GM23338 (cell line): ENCODE measurements around the gene R3HDM4. TPM values are rescaled to one million over a fixed set of nuclear protein-coding genes. Genes with fewer than 3 reads are reported as not detected.
A peak's percentile ranks its signal among the peaks of the same experiment; 100 is the strongest.

Experiments used
- ATAC-seq: fragments of 200-7000 bp; cut with Tn5 transposase; 3 replicates; pipeline ENCODE4 v1.9.1; 2020
- DNase-seq: peaks from one replicate; pipeline ENCODE4 v3.0.0-alpha.2; 2015; ENCODE audit warnings: low spot score
- H2AFZ ChIP-seq: fragments of 200-600 bp; sonication (generic); 2 replicates; pipeline ENCODE4 v1.8.0; 2016; ENCODE audit warnings: antibody characterized with exemption, mild to moderate bottlenecking, moderate library complexity
- H3F3A ChIP-seq: fragments of 200-600 bp; sonication (generic); replicated peaks from 2 replicates; pipeline ENCODE4 v1.8.0; 2017; ENCODE audit warnings: antibody characterized with exemption, mixed run types, low read depth
- H3K27ac ChIP-seq: fragments of 200-600 bp; sonication (generic); 2 replicates; pipeline ENCODE4 v1.6.1; 2016; ENCODE audit warnings: low read depth
- H3K27me3 ChIP-seq: fragments of 200-600 bp; sonication (generic); 2 replicates; pipeline ENCODE4 v1.8.0; 2016; ENCODE audit warnings: mild to moderate bottlenecking, mixed run types, moderate library complexity; ENCODE audit not compliant: insufficient read depth
- H3K36me3 ChIP-seq: fragments of 200-600 bp; sonication (generic); 2 replicates; pipeline ENCODE4 v1.8.0; 2016; ENCODE audit warnings: mild to moderate bottlenecking; ENCODE audit not compliant: insufficient read depth
- H3K4me1 ChIP-seq: fragments of 200-600 bp; sonication (generic); 2 replicates; pipeline ENCODE4 v1.8.0; 2016; ENCODE audit warnings: mild to moderate bottlenecking, moderate library complexity; ENCODE audit not compliant: insufficient read depth
- H3K4me2 ChIP-seq: fragments of 200-600 bp; sonication (generic); 2 replicates; pipeline ENCODE4 v1.7.1; 2017; ENCODE audit warnings: mixed run types
- H3K4me3 ChIP-seq: fragments of 200-600 bp; sonication (generic); 2 replicates; pipeline ENCODE4 v1.6.1; 2016; ENCODE audit warnings: mixed run types
- H3K79me2 ChIP-seq: fragments of 200-600 bp; sonication (generic); replicated peaks from 2 replicates; pipeline ENCODE4 v1.8.0; 2017; ENCODE audit warnings: mild to moderate bottlenecking; ENCODE audit not compliant: insufficient read depth
- H3K9me2 ChIP-seq: fragments of 200-600 bp; sonication (generic); 2 replicates; pipeline ENCODE4 v1.8.0; 2017; ENCODE audit not compliant: insufficient read depth
- H4K20me1 ChIP-seq: fragments of 200-600 bp; sonication (generic); replicated peaks from 2 replicates; pipeline ENCODE4 v1.8.0; 2017; ENCODE audit warnings: mild to moderate bottlenecking; ENCODE audit not compliant: insufficient read depth
- H3K27ac Mint-ChIP-seq: 2 replicates; pipeline ENCODE4 v1.8.0; 2020; ENCODE audit warnings: inconsistent platforms, mild to moderate bottlenecking, moderate library complexity, mixed read lengths
- H3K27me3 Mint-ChIP-seq: 3 replicates; pipeline ENCODE4 v1.8.0; 2022; ENCODE audit warnings: low read depth, mild to moderate bottlenecking, moderate library complexity, mixed read lengths, inconsistent platforms; ENCODE audit not compliant: insufficient read depth, poor library complexity
- H3K36me3 Mint-ChIP-seq: 3 replicates; pipeline ENCODE4 v1.8.0; 2021; ENCODE audit warnings: low read depth, mild to moderate bottlenecking, inconsistent platforms, moderate library complexity, mixed read lengths
- H3K4me1 Mint-ChIP-seq: 3 replicates; pipeline ENCODE4 v1.8.0; 2020; ENCODE audit warnings: mild to moderate bottlenecking, inconsistent platforms, mixed read lengths
- H3K4me3 Mint-ChIP-seq: 3 replicates; pipeline ENCODE4 v1.8.0; 2021; ENCODE audit warnings: moderate library complexity, mild to moderate bottlenecking, inconsistent platforms, mixed read lengths
- H3K9me3 Mint-ChIP-seq: 3 replicates; pipeline ENCODE4 v1.8.0; 2020; ENCODE audit warnings: moderate library complexity, mild to moderate bottlenecking, inconsistent platforms, mixed read lengths
- CREB1 ChIP-seq: fragments of 250-450 bp; sonication (Bioruptor Pico); IDR thresholded peaks from 2 replicates; pipeline ENCODE4 v1.5.0; 2020; ENCODE audit warnings: low read depth, mild to moderate bottlenecking, moderate library complexity
- EZH2phosphoT487 ChIP-seq: fragments of 200-600 bp; sonication (generic); IDR thresholded peaks from one replicate; pipeline ENCODE4 v1.8.1; 2018; ENCODE audit warnings: antibody characterized with exemption; ENCODE audit not compliant: unreplicated experiment
- JUNB ChIP-seq: IDR thresholded peaks from one replicate; pipeline ENCODE4 v1.6.1; 2016; ENCODE audit warnings: antibody characterized with exemption; ENCODE audit not compliant: unreplicated experiment
- NANOG ChIP-seq: IDR thresholded peaks from 2 replicates; pipeline ENCODE4 v1.6.1; 2016; ENCODE audit warnings: antibody characterized with exemption, borderline replicate concordance
- POLR2AphosphoS5 ChIP-seq: IDR thresholded peaks from 2 replicates; pipeline ENCODE4 v1.6.1; 2016; ENCODE audit warnings: antibody characterized with exemption, low read depth
- REST ChIP-seq: IDR thresholded peaks from one replicate; pipeline ENCODE4 v1.6.1; 2018; ENCODE audit warnings: antibody characterized with exemption; ENCODE audit not compliant: unreplicated experiment
- ZNF114 ChIP-seq: fragments of 250-450 bp; sonication (Bioruptor Pico); IDR thresholded peaks from 2 replicates; pipeline ENCODE4 v1.5.0; 2020; ENCODE audit warnings: mild to moderate bottlenecking, moderate library complexity
- polyA plus RNA-seq: library from polyadenylated mRNA; unstranded; fragments of >200 nt; fragmentation: Nextera tagmentation; extraction: Ambion mirVana; gene quantifications from 2 replicates; pipeline ENCODE4 v1.2.1, GENCODE V29; 2016
- total RNA-seq: library from RNA; depleted of rRNA; stranded (reverse); fragments of >200 nt; shearing (Covaris generic); gene quantifications from 2 replicates; pipeline ENCODE4 v1.2.3, GENCODE V29; 2014
- TF ChIP-seq, protein P1 (sequence below): fragments of 250-450 bp; sonication (Bioruptor Pico); IDR thresholded peaks from 2 replicates; pipeline ENCODE4 v1.5.0; 2020; ENCODE audit warnings: mild to moderate bottlenecking, moderate library complexity
- TF ChIP-seq, protein P2 (sequence below), 2 experiments: fragments of 200-600 bp in 1 of 2; sonication (generic) in 1 of 2; conservative IDR thresholded peaks; 2 replicates each; pipeline versions ENCODE4 v1.5.1 to v1.6.1; 2016 to 2017; ENCODE audit warnings: antibody characterized with exemption in 2 of 2, low read depth in 2 of 2, mild to moderate bottlenecking in 2 of 2, moderate library complexity in 1 of 2

R3HDM4 gene
- total and polyA plus RNA-seq, 2 experiments from 2014 or later: 76.5 to 87.1 TPM

DNA sequence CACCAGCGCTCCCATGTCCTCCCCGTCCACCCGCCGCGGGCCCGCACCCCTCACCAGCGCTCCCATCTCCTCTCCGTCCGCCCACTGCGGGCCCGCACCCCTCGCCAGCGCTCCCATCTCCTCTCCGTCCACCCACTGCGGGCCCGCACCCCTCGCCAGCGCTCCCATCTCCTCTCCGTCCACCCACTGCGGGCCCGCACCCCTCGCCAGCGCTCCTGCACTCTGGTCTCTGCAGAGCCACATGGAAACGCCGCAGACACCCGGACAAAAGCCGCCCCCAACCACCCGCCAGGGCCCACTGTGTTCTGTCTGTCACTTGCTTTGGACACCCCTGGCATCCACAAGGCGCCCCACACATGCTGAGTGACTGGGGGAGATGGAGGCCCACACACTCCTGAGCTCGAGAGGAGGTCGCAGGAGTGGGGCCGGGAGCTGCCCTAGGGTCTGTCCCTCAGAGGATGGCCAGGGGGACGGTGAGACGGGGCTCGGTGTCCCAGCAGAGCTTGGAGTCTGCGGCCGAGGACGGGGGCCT, 46.2 kb downstream of the R3HDM4 start:
- ATAC-seq: no peak
- Histone ChIP-seq H3K36me3 (no peaks in the 10 kb centered on the region), H3K27ac (no peak overlapping the region)

GRCh38 chr19:863315-863620, 49.8 kb downstream of the R3HDM4 start:
- H3K27ac Mint-ChIP-seq: no peak overlapping the region
- H3K4me3 Mint-ChIP-seq: no peak overlapping the region
- H3K4me2 ChIP-seq: peak overlapping the region; percentile 79
- TF ChIP-seq POLR2AphosphoS5 (no peak), NANOG (no peak), JUNB (no peak), ZNF114 (no peak), REST (no peak), CREB1 (no peak)
- TF ChIP-seq, protein P1, sequence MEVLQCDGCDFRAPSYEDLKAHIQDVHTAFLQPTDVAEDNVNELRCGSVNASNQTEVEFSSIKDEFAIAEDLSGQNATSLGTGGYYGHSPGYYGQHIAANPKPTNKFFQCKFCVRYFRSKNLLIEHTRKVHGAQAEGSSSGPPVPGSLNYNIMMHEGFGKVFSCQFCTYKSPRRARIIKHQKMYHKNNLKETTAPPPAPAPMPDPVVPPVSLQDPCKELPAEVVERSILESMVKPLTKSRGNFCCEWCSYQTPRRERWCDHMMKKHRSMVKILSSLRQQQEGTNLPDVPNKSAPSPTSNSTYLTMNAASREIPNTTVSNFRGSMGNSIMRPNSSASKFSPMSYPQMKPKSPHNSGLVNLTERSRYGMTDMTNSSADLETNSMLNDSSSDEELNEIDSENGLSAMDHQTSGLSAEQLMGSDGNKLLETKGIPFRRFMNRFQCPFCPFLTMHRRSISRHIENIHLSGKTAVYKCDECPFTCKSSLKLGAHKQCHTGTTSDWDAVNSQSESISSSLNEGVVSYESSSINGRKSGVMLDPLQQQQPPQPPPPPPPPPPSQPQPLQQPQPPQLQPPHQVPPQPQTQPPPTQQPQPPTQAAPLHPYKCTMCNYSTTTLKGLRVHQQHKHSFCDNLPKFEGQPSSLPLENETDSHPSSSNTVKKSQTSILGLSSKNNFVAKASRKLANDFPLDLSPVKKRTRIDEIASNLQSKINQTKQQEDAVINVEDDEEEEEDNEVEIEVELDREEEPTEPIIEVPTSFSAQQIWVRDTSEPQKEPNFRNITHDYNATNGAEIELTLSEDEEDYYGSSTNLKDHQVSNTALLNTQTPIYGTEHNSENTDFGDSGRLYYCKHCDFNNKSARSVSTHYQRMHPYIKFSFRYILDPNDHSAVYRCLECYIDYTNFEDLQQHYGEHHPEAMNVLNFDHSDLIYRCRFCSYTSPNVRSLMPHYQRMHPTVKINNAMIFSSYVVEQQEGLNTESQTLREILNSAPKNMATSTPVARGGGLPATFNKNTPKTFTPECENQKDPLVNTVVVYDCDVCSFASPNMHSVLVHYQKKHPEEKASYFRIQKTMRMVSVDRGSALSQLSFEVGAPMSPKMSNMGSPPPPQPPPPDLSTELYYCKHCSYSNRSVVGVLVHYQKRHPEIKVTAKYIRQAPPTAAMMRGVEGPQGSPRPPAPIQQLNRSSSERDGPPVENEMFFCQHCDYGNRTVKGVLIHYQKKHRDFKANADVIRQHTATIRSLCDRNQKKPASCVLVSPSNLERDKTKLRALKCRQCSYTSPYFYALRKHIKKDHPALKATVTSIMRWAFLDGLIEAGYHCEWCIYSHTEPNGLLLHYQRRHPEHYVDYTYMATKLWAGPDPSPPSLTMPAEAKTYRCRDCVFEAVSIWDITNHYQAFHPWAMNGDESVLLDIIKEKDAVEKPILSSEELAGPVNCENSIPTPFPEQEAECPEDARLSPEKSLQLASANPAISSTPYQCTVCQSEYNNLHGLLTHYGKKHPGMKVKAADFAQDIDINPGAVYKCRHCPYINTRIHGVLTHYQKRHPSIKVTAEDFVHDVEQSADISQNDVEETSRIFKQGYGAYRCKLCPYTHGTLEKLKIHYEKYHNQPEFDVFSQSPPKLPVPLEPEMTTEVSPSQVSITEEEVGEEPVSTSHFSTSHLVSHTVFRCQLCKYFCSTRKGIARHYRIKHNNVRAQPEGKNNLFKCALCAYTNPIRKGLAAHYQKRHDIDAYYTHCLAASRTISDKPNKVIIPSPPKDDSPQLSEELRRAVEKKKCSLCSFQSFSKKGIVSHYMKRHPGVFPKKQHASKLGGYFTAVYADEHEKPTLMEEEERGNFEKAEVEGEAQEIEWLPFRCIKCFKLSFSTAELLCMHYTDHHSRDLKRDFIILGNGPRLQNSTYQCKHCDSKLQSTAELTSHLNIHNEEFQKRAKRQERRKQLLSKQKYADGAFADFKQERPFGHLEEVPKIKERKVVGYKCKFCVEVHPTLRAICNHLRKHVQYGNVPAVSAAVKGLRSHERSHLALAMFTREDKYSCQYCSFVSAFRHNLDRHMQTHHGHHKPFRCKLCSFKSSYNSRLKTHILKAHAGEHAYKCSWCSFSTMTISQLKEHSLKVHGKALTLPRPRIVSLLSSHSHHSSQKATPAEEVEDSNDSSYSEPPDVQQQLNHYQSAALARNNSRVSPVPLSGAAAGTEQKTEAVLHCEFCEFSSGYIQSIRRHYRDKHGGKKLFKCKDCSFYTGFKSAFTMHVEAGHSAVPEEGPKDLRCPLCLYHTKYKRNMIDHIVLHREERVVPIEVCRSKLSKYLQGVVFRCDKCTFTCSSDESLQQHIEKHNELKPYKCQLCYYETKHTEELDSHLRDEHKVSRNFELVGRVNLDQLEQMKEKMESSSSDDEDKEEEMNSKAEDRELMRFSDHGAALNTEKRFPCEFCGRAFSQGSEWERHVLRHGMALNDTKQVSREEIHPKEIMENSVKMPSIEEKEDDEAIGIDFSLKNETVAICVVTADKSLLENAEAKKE: no peak

More for the DNA sequence above, 46.2 kb downstream of the R3HDM4 start:
- H3K27me3 Mint-ChIP-seq: peaks cover 26% of the 10 kb centered on the region
- Histone ChIP-seq H3F3A (peaks cover 28% of the 10 kb centered on the region), H2AFZ (no peak overlapping the region), H3K9me2 (no peaks in the 10 kb centered on the region), H3K79me2 (no peaks in the 10 kb centered on the region), H4K20me1 (peaks cover 9% of the 10 kb centered on the region; the same call in 1 of the 2 replicates), H3K4me1 (no peaks in the 10 kb centered on the region), H3K4me2 (no peak overlapping the region), H3K4me3 (no peak overlapping the region), H3K27me3 (peaks cover 4% of the 10 kb centered on the region; the same call in 1 of the 2 replicates)
- H3K36me3 Mint-ChIP-seq: peaks cover 23% of the 10 kb centered on the region
- peaks cover 5% of the 10 kb centered on the region for H3K4me1 Mint-ChIP-seq
- no peak overlapping the region for H3K27ac Mint-ChIP-seq
- TF ChIP-seq POLR2AphosphoS5 (no peak), CREB1 (no peak), EZH2phosphoT487 (no peak), ZNF114 (no peak)
- TF ChIP-seq, protein P2, sequence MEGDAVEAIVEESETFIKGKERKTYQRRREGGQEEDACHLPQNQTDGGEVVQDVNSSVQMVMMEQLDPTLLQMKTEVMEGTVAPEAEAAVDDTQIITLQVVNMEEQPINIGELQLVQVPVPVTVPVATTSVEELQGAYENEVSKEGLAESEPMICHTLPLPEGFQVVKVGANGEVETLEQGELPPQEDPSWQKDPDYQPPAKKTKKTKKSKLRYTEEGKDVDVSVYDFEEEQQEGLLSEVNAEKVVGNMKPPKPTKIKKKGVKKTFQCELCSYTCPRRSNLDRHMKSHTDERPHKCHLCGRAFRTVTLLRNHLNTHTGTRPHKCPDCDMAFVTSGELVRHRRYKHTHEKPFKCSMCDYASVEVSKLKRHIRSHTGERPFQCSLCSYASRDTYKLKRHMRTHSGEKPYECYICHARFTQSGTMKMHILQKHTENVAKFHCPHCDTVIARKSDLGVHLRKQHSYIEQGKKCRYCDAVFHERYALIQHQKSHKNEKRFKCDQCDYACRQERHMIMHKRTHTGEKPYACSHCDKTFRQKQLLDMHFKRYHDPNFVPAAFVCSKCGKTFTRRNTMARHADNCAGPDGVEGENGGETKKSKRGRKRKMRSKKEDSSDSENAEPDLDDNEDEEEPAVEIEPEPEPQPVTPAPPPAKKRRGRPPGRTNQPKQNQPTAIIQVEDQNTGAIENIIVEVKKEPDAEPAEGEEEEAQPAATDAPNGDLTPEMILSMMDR (conservative IDR thresholded peaks at IDR 0.05; ENCODE audit: low read depth in 2 of 2): no peak
- H3K4me3 Mint-ChIP-seq: no peak overlapping the region
- H3K9me3 Mint-ChIP-seq: peaks cover 5% of the 10 kb centered on the region
- DNase-seq: no peak

More at GRCh38 chr19:863315-863620, 49.8 kb downstream of the R3HDM4 start:
- Mint-ChIP-seq H3K4me1 (peaks cover 5% of the 10 kb centered on the region), H3K9me3 (no peaks in the 10 kb centered on the region; the same call in 2 of the 3 replicates), H3K27me3 (peaks cover 27% of the 10 kb centered on the region), H3K36me3 (peaks cover 7% of the 10 kb centered on the region)
- Histone ChIP-seq H3F3A (peaks cover 20% of the 10 kb centered on the region), H3K27ac (no peak overlapping the region), H2AFZ (no peak overlapping the region), H3K4me3 (peak overlapping the region; percentile 56), H4K20me1 (peaks cover 9% of the 10 kb centered on the region; the same call in 1 of the 2 replicates), H3K27me3 (peaks cover 28% of the 10 kb centered on the region), H3K4me1 (no peaks in the 10 kb centered on the region), H3K36me3 (no peaks in the 10 kb centered on the region), H3K9me2 (no peaks in the 10 kb centered on the region), H3K79me2 (no peaks in the 10 kb centered on the region)
- DNase-seq (no peak), ATAC-seq (no peak)
